A673 (cell line): ENCODE data around the gene RMND5A.

Source experiments
- CTCF ChIP-seq: fragments of 300-800, 200-600 bp; sonication (generic); conservative IDR thresholded peaks from 2 replicates; pipeline ENCODE4 v1.5.1; 2017; ENCODE audit warnings: low read depth, mild to moderate bottlenecking, antibody characterized with exemption, low read length, moderate library complexity, mixed read lengths
- EZH2 ChIP-seq: fragments of 200-600 bp; sonication (generic); IDR thresholded peaks from 2 replicates; pipeline ENCODE4 v1.6.1; 2017; ENCODE audit warnings: borderline replicate concordance, low read depth, mild to moderate bottlenecking, mixed read lengths, antibody characterized with exemption, low read length; ENCODE audit not compliant: poor library complexity, severe bottlenecking

GRCh38 chr2:86770816-86771301 is 50.8 kb downstream of the RMND5A start:
- no peak for TF ChIP-seq EZH2
- TF ChIP-seq CTCF, result no peak
